Measurements from ENCODE around the gene YLPM1. TPM values are rescaled to one million over a fixed set of nuclear protein-coding genes. Genes with fewer than 3 reads are reported as not detected.

YLPM1 gene
- total and polyA plus RNA-seq, 2 donors (not counting 3 experiments of a cell fraction or from before 2014, with no cell fraction given) = 14.9 to 85.7 TPM

DNA sequence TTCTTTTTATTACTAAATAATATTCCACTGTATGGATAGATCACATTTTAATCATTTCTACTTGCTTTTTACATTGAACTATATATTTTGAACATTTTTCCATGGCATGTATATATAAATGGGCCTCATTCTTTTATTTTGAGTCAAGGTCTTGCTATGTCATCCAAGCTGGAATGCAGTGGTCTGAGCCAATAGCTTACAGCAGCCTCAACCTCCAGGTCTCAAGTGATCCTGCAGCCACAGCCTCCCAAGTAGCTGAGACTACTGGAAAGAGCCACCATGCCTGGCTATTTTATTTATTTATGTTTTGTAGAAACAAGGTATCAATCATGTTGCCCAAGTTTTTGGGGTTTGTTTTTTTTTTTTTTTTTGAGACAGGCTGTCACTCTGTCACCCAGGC is 42.6 kb upstream of the YLPM1 start:
- no peak overlapping the region for H2AFZ ChIP-seq (ENCODE audit: low read depth, low read length)
- H3K36me3 ChIP-seq (ENCODE audit: control insufficient read depth in 2 of 2, extremely low read depth in 1 of 2, insufficient read depth in 2 of 2, low read length in 2 of 2) = peaks cover 0 to 11% of the 10 kb centered on the region in 2 experiments
- ChIA-PET POLR2A (no interaction called here), CTCF (no interaction called here)
- TF ChIP-seq POLR2A (IDR thresholded peaks at IDR 0.05; ENCODE audit: low read depth, low read length) (no peak), GATA2 (IDR thresholded peaks at IDR 0.05; ENCODE audit: insufficient read depth, insufficient read length, low read depth, low read length) (no peak), POLR2AphosphoS5 (IDR thresholded peaks at IDR 0.05; ENCODE audit: insufficient read depth, low read depth, low read length) (no peak), EZH2 (IDR thresholded peaks at IDR 0.05; ENCODE audit: borderline replicate concordance, low read depth, low read length, severe bottlenecking) (no peak), FOS (IDR thresholded peaks at IDR 0.05; ENCODE audit: borderline replicate concordance, insufficient read depth, low read length) (no peak), MYC (IDR thresholded peaks at IDR 0.05; ENCODE audit: low read depth, low read length) (no peak), JUN (IDR thresholded peaks at IDR 0.05; ENCODE audit: borderline replicate concordance, insufficient read depth, insufficient read length, low read depth) (no peak)
- TF ChIP-seq, protein P1, sequence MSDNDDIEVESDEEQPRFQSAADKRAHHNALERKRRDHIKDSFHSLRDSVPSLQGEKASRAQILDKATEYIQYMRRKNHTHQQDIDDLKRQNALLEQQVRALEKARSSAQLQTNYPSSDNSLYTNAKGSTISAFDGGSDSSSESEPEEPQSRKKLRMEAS (IDR thresholded peaks at IDR 0.05; ENCODE audit: insufficient read depth, insufficient read length) = no peak
- TF ChIP-seq, protein P2, sequence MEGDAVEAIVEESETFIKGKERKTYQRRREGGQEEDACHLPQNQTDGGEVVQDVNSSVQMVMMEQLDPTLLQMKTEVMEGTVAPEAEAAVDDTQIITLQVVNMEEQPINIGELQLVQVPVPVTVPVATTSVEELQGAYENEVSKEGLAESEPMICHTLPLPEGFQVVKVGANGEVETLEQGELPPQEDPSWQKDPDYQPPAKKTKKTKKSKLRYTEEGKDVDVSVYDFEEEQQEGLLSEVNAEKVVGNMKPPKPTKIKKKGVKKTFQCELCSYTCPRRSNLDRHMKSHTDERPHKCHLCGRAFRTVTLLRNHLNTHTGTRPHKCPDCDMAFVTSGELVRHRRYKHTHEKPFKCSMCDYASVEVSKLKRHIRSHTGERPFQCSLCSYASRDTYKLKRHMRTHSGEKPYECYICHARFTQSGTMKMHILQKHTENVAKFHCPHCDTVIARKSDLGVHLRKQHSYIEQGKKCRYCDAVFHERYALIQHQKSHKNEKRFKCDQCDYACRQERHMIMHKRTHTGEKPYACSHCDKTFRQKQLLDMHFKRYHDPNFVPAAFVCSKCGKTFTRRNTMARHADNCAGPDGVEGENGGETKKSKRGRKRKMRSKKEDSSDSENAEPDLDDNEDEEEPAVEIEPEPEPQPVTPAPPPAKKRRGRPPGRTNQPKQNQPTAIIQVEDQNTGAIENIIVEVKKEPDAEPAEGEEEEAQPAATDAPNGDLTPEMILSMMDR (IDR thresholded peaks at IDR 0.05; ENCODE audit: extremely low read depth in 1 of 2, insufficient read depth in 1 of 2, low read depth in 1 of 2, low read length in 2 of 2) = no peak
- no peak overlapping the region for H3K4me2 ChIP-seq (ENCODE audit: insufficient read depth, low read length)
- no peak overlapping the region for H3K9ac ChIP-seq (replicated peaks; ENCODE audit: extremely low read depth, insufficient read depth, low read length)
- dilution Hi-C loops (cut with MboI; ENCODE audit: extremely low pct_ligation_motif_present, low sequenced_read_pairs) (no loop called here), intact Hi-C loops (cut with micrococcal nuclease) (no loop called here)
- H3K27ac ChIP-seq (ENCODE audit: insufficient read depth, low read depth, low read length) = no peak overlapping the region
- no peaks in the 10 kb centered on the region for H3K4me1 ChIP-seq (ENCODE audit: control insufficient read depth, extremely low read depth, insufficient read depth, low read length)
- no peaks in the 10 kb centered on the region for H3K79me2 ChIP-seq (ENCODE audit: control insufficient read depth, insufficient read depth, low read length)
- no peak overlapping the region for H3K4me3 ChIP-seq (replicated peaks in 1 of 3; ENCODE audit: insufficient read depth in 1 of 3, low read depth in 1 of 3, low read length in 3 of 3)
- no TSS peak for BruUV-seq (replicated peaks)
- no peak for DNase-seq (ENCODE audit: low read depth, low spot score)
- H3K27me3 ChIP-seq (ENCODE audit: control insufficient read depth in 2 of 2, insufficient read depth in 2 of 2, low read length in 2 of 2) = no peaks in the 10 kb centered on the region
- H3K9me3 ChIP-seq (replicated peaks; ENCODE audit: control insufficient read depth, insufficient read depth, low read length) = no peaks in the 10 kb centered on the region
- no peak for FAIRE-seq
- no peaks in the 10 kb centered on the region for H3K9me1 ChIP-seq (replicated peaks; ENCODE audit: control insufficient read depth, extremely low read depth, insufficient read depth, low read length)
- no peaks in the 10 kb centered on the region for H4K20me1 ChIP-seq (replicated peaks; ENCODE audit: control insufficient read depth, extremely low read depth, insufficient read depth, low read length)
